TTC549 (cell line): ENCODE results near the gene HSPB2.
"Not testable (repeated sequence)": the region's sequence is repeated elsewhere in the genome, so short reads cannot be mapped to it uniquely, and the experiment has no call there.

Experiments used
- FAIRE-seq: peaks from 2 replicates; lab custom pipeline; 2012; peaks lifted over from hg19 to GRCh38; lab: Jason Lieb, UNC

The HSPB2 gene

GRCh38 chr11:111913997-111914396 is 1.5 kb downstream of the HSPB2 start:
- FAIRE-seq: no peak

GRCh38 chr11:111916768-111917167 is 4.2 kb downstream of the HSPB2 start:
- FAIRE-seq: no peak

- no peak for FAIRE-seq
These were observed 4.8 kb downstream of the HSPB2 start for GRCh38 chr11:111917312-111917711.

- no peak for FAIRE-seq
These were observed 5.3 kb downstream of the HSPB2 start for GRCh38 chr11:111917788-111918187.

GRCh38 chr11:111918390-111919256 is 6.1 kb downstream of the HSPB2 start, which contains the start of gene C11orf52:
TSS of gene C11orf52 (plus strand) at chr11:111918913. CDS start at chr11:111918973, 60 bp downstream.
- no peak for FAIRE-seq

- FAIRE-seq: no peak
These were observed 8.4 kb downstream of the HSPB2 start for GRCh38 chr11:111920908-111921307.

GRCh38 chr11:111921541-111922230 is 9.2 kb downstream of the HSPB2 start:
- FAIRE-seq: no peak

- FAIRE-seq: no peak
These were observed 10.3 kb downstream of the HSPB2 start for GRCh38 chr11:111922803-111923202.

- FAIRE-seq: no peak
These were observed 10.8 kb downstream of the HSPB2 start for GRCh38 chr11:111923351-111923788.

GRCh38 chr11:111923951-111924350 is 11.4 kb downstream of the HSPB2 start:
- FAIRE-seq: no peak

- no peak for FAIRE-seq
These were observed 13.4 kb downstream of the HSPB2 start for GRCh38 chr11:111925953-111926352.

- FAIRE-seq: peak; percentile 43
These were observed 14.2 kb downstream of the HSPB2 start for GRCh38 chr11:111926505-111927391.

GRCh38 chr11:111930472-111930871 is 17.9 kb downstream of the HSPB2 start:
- no peak for FAIRE-seq

- FAIRE-seq: no peak
These were observed 20.0 kb downstream of the HSPB2 start for GRCh38 chr11:111932611-111932950.

- FAIRE-seq: not testable (repeated sequence)
These were observed 20.6 kb downstream of the HSPB2 start for GRCh38 chr11:111933176-111933575.

GRCh38 chr11:111933872-111934271 is 21.3 kb downstream of the HSPB2 start:
- no peak for FAIRE-seq

GRCh38 chr11:111934306-111934705 is 21.8 kb downstream of the HSPB2 start:
- no peak for FAIRE-seq

GRCh38 chr11:111935317-111936039 is 22.9 kb downstream of the HSPB2 start:
- FAIRE-seq: no peak

GRCh38 chr11:111936040-111936540 is 23.6 kb downstream of the HSPB2 start:
- no peak for FAIRE-seq

- no peak for FAIRE-seq
These were observed 24.9 kb downstream of the HSPB2 start for GRCh38 chr11:111937461-111937769.

- no peak for FAIRE-seq
These were observed 25.3 kb downstream of the HSPB2 start for GRCh38 chr11:111937844-111938243.

- FAIRE-seq: no peak
These were observed 26.2 kb downstream of the HSPB2 start for GRCh38 chr11:111938687-111939160.
